Urinary bladder (tissue), 4 donors: ENCODE data around the gene TDRD9. TPM values are rescaled to one million over a fixed set of nuclear protein-coding genes. Genes with fewer than 3 reads are reported as not detected.

Experiments used
- DNase-seq: peaks from one replicate; pipeline ENCODE4 v3.0.0-alpha.2; 2015; ENCODE audit errors: extremely low spot score
- H3K27ac ChIP-seq: one replicate; pipeline ENCODE4 v1.5.1; 2013; ENCODE audit warnings: low read depth, mild to moderate bottlenecking, moderate library complexity
- H3K36me3 ChIP-seq: one replicate; pipeline ENCODE4 v1.6.1; 2013; ENCODE audit warnings: mild to moderate bottlenecking, moderate library complexity; ENCODE audit not compliant: insufficient read depth
- H3K4me1 ChIP-seq: one replicate; pipeline ENCODE4 v1.6.1; 2013; ENCODE audit warnings: mild to moderate bottlenecking, moderate library complexity; ENCODE audit not compliant: insufficient read depth
- H3K4me3 ChIP-seq: one replicate; pipeline ENCODE4 v1.5.1; 2013; ENCODE audit warnings: low read depth, low read length
- WGBS: extraction: QIAGEN DNeasy Blood & Tissue Kit; methylation state at CpG from one replicate; pipeline ENCODE4 v1.1.7; 2013; 5-methylcytosine and 5-hydroxymethylcytosine counted together
- polyA plus RNA-seq: library from polyadenylated mRNA; stranded (reverse); fragments of 200-250 nt; gene quantifications from one replicate; pipeline ENCODE4 v1.2.3, GENCODE V29; 2013
- total RNA-seq: library from RNA; depleted of rRNA; stranded (reverse); fragments of >200 nt; gene quantifications from one replicate; pipeline ENCODE4 v1.2.3, GENCODE V29; 2014
- donor health status: healthy with polysubstance abuse.
- donor health status: healthy.

The TDRD9 gene
- 0.95 TPM for total RNA-seq
- polyA plus RNA-seq = 2.4 TPM

GRCh38 chr14:103928011-103928890 lies at the start of gene TDRD9:
TSS of gene TDRD9 (plus strand) at chr14:103928456. CDS start at chr14:103928510, 54 bp downstream.
- no peaks in the 10 kb centered on the region for H3K4me1 ChIP-seq
- H3K36me3 ChIP-seq = no peaks in the 10 kb centered on the region
- no peak for DNase-seq
- H3K4me3 ChIP-seq = peak within 1 kb of the TSS; percentile 10
- WGBS = 69% methylated on average over 97 of the region's 97 CpGs
- H3K27ac ChIP-seq = no peak within 1 kb of the TSS

GRCh38 chr14:103879118-103879569 lies 49.1 kb upstream of the TDRD9 start:
- Histone ChIP-seq H3K4me3 (no peak overlapping the region), H3K36me3 (no peaks in the 10 kb centered on the region), H3K27ac (no peak overlapping the region), H3K4me1 (no peaks in the 10 kb centered on the region)
- WGBS = 89% methylated on average over 16 of the region's 16 CpGs
- no peak for DNase-seq

DNA sequence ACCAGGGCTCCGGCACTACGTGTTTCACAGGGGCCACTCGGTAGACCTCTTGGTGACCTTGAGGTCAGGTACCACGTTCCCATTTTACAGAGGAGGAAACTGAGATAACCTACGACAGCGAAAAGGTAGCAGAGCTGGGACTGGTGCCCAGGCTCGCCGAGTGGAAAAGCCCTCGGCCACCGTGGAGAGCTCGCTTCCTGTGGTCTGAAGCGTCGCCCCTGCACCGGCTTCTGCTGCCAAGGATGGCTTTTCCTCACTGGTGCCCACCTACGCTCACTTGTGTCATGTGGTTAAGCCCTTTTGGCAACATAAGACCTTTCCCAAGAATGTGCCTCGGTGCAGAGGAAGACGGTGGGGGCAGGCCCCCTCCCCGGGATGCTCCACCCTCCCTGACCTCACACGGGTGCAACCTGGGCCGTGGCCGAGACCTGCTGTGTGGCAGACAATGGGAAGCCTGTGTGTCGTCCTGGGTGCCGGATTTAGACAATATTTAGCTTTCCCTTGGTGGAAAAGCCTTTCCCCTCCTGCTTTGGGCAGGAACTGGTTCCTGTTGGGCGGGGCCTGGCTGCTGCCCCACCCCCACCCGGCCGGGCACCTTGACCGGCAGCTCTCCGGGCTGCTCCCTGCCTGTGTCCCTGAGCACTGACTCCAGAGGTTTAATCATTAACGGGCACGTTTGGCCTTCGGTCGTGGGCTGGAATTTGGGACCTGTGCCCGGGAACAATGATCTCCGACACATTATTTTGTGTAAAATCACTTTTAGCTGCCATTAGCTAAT lies 48.5 kb upstream of the TDRD9 start:
- 39% methylated on average over 34 of the region's 34 CpGs for WGBS

DNA sequence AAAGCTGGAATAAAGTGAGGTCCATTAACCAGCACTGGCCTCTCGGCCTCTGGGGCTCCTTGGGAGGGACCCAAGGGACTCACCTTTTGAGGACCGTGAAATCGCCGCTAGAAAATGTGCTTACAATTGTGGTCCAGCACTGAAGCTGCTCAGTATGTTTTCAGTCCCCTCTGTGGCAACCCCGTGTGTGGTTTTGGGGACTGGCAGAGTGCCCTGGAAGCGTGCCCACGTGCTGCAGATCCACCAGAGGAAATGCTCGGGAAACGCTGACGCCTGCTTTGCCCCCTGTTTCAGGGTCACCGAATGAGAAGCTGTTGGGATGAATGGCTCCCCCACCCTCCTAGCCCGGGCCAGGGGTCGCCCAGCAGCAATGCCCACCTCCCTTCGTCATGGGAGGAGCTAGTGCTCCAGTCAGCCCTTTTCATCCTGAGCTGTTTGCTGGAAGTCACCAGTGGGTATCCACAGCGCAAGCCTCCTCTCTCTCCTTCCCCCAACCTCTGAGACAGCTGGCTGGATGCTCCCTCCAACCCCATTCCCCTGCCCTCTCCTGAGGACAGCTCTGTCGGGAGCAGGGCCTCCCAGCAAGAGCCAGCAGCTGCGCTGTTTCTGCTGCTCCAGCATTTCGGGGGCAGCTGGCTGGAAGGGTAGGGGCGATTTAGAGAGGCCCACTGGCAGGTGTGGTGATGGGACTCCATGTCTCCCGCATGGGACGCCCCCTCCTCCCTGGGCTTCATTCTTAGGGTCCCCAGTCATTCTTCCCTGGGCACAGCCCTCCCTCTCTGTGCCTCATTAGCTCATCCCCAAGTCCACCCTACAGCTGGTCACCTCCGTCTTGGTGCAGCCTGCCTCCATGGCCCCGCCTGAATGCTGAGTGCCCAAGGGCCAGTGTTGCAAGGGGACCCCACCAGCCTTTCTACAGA lies 47.6 kb upstream of the TDRD9 start:
- Histone ChIP-seq H3K4me3 (no peak overlapping the region), H3K4me1 (no peaks in the 10 kb centered on the region)
- 23% methylated on average over 23 of the region's 23 CpGs for WGBS

More for the DNA sequence above, 48.5 kb upstream of the TDRD9 start:
- H3K4me3 ChIP-seq = no peak overlapping the region
- H3K36me3 ChIP-seq = no peaks in the 10 kb centered on the region
- DNase-seq = no peak
- peak overlapping the region; percentile 46 for H3K27ac ChIP-seq
- H3K4me1 ChIP-seq = no peaks in the 10 kb centered on the region

GRCh38 chr14:103881268-103882201 lies 46.7 kb upstream of the TDRD9 start:
- 65% methylated on average over 31 of the region's 31 CpGs for WGBS
- H3K4me3 ChIP-seq = no peak overlapping the region
- H3K4me1 ChIP-seq = no peaks in the 10 kb centered on the region
- H3K36me3 ChIP-seq = no peaks in the 10 kb centered on the region
- no peak for DNase-seq
- H3K27ac ChIP-seq = no peak overlapping the region

More for the DNA sequence above, 47.6 kb upstream of the TDRD9 start:
- Histone ChIP-seq H3K27ac (peak overlapping the region; percentile 11), H3K36me3 (no peaks in the 10 kb centered on the region)
- DNase-seq = no peak

DNA sequence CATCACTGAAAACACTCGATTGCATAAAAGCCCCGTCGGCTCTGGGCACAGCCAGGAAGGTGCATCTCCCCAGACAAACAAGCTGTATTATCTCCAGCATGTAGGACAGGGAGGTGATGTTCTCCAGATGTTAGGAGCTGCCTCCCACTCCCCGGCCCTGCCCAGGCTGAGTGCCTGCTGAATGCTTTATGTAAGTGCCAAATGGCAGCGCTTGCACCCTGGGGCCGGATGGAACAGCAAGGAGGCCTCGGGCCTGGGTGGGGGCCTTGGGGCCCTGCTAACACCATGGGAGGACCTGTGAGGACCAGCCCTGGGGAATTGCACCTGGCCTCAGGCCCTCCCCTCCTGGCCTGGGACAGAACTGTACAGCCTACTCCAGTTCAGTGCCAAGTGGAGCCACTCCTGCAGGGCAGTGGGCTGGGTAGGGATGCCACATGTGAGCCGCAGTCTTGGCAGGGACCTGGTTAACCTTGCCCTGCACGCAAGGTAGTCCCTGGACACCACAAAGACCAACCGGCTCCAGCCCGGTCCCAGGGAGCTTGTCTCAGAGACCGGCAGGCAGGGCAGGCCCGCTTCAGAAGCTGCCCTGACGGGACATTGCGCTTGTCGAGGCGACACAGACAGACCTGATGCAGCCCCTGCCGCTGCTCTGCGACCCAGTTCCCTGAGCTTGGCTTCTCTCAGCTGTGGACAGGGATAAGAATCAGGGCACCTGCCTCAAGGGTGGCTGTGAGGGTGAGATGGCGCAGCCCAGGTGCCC lies 45.6 kb upstream of the TDRD9 start:
- H3K27ac ChIP-seq = no peak overlapping the region
- DNase-seq = peak; percentile 49
- peaks cover 2% of the 10 kb centered on the region for H3K4me1 ChIP-seq
- WGBS = 74% methylated on average over 20 of the region's 20 CpGs
- no peaks in the 10 kb centered on the region for H3K36me3 ChIP-seq
- H3K4me3 ChIP-seq = no peak overlapping the region

DNA sequence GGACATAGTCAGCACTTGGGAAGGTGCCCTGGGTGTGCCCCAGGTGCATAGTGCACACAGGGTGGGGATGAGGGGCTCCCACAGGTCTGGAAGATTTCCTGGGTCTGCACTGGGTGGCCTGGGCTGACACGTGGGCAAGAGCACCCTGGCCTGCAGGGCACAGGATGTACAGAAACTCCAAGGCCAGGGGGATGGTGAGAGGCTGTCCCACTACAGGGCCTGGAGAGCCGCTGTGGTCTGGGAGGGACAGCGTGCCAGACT lies 45.1 kb upstream of the TDRD9 start:
- H3K4me1 ChIP-seq = peaks cover 2% of the 10 kb centered on the region
- H3K27ac ChIP-seq = no peak overlapping the region
- H3K4me3 ChIP-seq = no peak overlapping the region
- DNase-seq = no peak
- H3K36me3 ChIP-seq = no peaks in the 10 kb centered on the region
- WGBS = 88% methylated on average over 3 of the region's 3 CpGs

DNA sequence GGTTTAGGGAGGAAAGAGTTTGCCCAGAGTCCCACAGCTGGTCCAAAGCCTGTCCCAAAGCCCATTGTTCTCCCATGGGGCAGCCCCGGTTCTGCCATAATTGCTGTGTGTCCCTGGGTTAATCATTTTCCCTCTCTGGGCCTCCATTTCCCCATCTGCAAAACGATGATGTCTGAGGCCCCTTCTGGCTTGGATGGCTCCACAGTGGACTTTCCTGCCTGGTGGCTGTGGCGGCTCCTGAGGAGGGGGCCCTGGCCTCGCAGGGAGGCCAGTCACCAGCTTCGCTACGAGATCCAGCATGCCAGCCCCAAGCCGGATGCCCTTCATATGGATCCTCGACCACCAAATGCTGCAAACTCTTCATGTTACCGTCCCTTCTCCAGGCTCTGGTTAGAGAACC lies 43.4 kb upstream of the TDRD9 start:
- Histone ChIP-seq H3K4me3 (no peak overlapping the region), H3K4me1 (peaks cover 2% of the 10 kb centered on the region), H3K36me3 (no peaks in the 10 kb centered on the region), H3K27ac (no peak overlapping the region)
- DNase-seq = no peak
- 93% methylated on average over 9 of the region's 9 CpGs for WGBS

DNA sequence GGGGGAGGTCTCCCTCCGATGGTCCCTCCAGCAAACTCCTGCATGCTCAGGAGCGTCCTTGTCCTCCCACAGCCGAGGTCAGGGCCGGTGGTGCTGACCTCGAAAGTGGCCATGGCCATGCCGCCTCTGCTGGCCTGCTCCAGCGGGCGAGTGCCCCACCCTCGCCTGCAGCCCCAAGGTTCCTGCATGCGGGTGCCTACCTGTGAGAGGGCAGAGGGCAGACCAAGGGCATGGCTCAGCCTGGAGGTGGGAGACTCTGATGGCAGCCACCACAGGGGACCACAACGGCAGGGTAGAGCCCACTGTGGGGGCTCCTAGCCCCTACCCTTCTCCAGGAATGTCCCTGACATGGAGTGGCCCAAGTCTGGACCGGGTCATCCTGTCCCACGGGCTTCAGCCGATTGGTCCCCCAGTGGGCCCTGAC lies 42.7 kb upstream of the TDRD9 start:
- WGBS = 89% methylated on average over 14 of the region's 14 CpGs
- peaks cover 2% of the 10 kb centered on the region for H3K4me1 ChIP-seq
- H3K36me3 ChIP-seq = no peaks in the 10 kb centered on the region
- DNase-seq = no peak
- no peak overlapping the region for H3K4me3 ChIP-seq
- H3K27ac ChIP-seq = no peak overlapping the region

GRCh38 chr14:103886304-103887169 lies 41.7 kb upstream of the TDRD9 start:
- 66% methylated on average over 27 of the region's 27 CpGs for WGBS
- Histone ChIP-seq H3K36me3 (no peaks in the 10 kb centered on the region), H3K27ac (no peak overlapping the region), H3K4me3 (no peak overlapping the region), H3K4me1 (peaks cover 2% of the 10 kb centered on the region)
- no peak for DNase-seq

- no peak for DNase-seq
- H3K36me3 ChIP-seq = no peaks in the 10 kb centered on the region
- 90% methylated on average over 6 of the region's 6 CpGs for WGBS
- H3K4me1 ChIP-seq = peaks cover 2% of the 10 kb centered on the region
- no peak overlapping the region for H3K27ac ChIP-seq
- no peak overlapping the region for H3K4me3 ChIP-seq
Measured at GRCh38 chr14:103887170-103887501, 41.1 kb upstream of the TDRD9 start.
